ENCODE results near the gene BTLA.

GRCh38 chr3:112477891-112478290, 21.4 kb downstream of the BTLA start:
- TF ChIP-seq CTCF (IDR thresholded peaks at IDR 0.05; ENCODE audit: insufficient read depth, low read length, poor library complexity, severe bottlenecking): no peak
- TF ChIP-seq EZH2phosphoT487 (conservative IDR thresholded peaks at IDR 0.05; ENCODE audit: low read length): no peak
